SU-DHL-6 (cell line): ENCODE results near the gene MYO7A.

Experiments
- CTCF ChIP-seq: fragments of 200-600 bp; sonication (generic); IDR thresholded peaks from one replicate; pipeline ENCODE4 v1.5.1; 2017; ENCODE audit warnings: antibody characterized with exemption, mild to moderate bottlenecking, low read length, moderate library complexity; ENCODE audit not compliant: insufficient read depth, poor library complexity, severe bottlenecking
- EZH2phosphoT487 ChIP-seq: fragments of 200-600 bp; sonication (generic), shearing (Covaris generic); conservative IDR thresholded peaks from 2 replicates; pipeline ENCODE4 v1.6.1; 2018; ENCODE audit warnings: mild to moderate bottlenecking, antibody characterized with exemption, low read length, moderate library complexity, mixed read lengths

DNA sequence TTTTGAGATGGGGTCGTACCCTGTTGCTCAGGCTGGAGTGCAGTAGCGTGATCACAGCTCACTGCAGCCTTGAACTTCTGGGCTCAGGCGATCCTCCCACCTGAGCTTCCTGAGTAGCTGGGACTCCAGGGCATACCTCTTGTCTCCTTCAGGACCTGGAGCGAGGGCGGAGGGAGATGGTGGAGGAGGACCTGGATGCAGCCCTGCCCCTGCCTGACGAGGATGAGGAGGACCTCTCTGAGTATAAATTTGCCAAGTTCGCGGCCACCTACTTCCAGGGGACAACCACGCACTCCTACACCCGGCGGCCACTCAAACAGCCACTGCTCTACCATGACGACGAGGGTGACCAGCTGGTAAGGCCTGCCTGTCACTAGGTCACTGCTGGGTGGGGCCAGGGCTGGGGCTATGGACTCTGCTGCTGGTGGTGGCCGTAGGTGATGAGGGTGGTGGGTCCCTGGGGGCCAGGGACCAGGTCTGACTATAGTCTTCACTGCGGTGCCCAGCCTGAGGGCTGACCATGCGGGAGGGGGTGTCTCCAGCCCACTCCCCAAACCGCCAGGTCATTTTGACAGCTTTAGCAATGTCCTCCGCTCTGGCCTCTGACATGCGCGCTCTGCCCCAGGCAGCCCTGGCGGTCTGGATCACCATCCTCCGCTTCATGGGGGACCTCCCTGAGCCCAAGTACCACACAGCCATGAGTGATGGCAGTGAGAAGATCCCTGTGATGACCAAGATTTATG lies 53.9 kb downstream of the MYO7A start:
- TF ChIP-seq CTCF (no peak), EZH2phosphoT487 (no peak)
